Type B pancreatic cell (in vitro differentiated cells): ENCODE data around the gene PPY. TPM values are rescaled to one million over a fixed set of nuclear protein-coding genes. Genes with fewer than 3 reads are reported as not detected.
"Not testable (repeated sequence)": the region's sequence is repeated elsewhere in the genome, so short reads cannot be mapped to it uniquely, and the experiment has no call there.

ENCODE experiments used
- DNase-seq: peaks from one replicate; pipeline ENCODE4 v3.0.0; 2021; ENCODE audit warnings: mixed read lengths; ENCODE audit not compliant: unreplicated experiment; ENCODE audit errors: extremely low spot score
- H3K27ac Mint-ChIP-seq: 2 replicates; pipeline ENCODE4 v1.8.0; 2021; ENCODE audit warnings: mild to moderate bottlenecking, mixed read lengths
- H3K27me3 Mint-ChIP-seq: 2 replicates; pipeline ENCODE4 v1.8.0; 2021; ENCODE audit warnings: mixed read lengths
- H3K36me3 Mint-ChIP-seq: 2 replicates; pipeline ENCODE4 v1.8.0; 2021; ENCODE audit warnings: mixed read lengths
- H3K4me1 Mint-ChIP-seq: one replicate; pipeline ENCODE4 v1.8.0; 2021; ENCODE audit warnings: mixed read lengths; ENCODE audit not compliant: unreplicated experiment
- H3K4me3 Mint-ChIP-seq: 2 replicates; pipeline ENCODE4 v1.8.0; 2021; ENCODE audit warnings: mild to moderate bottlenecking, mixed read lengths
- H3K9me3 Mint-ChIP-seq: 2 replicates; pipeline ENCODE4 v1.8.0; 2021; ENCODE audit warnings: mixed read lengths
- total RNA-seq: library from RNA; stranded (reverse); gene quantifications from 2 replicates; pipeline ENCODE4 v1.2.1, GENCODE V29; 2021; ENCODE audit warnings: low replicate concordance
- TF ChIP-seq, protein P1 (sequence below): fragments of 200-600 bp; sonication (generic); conservative IDR thresholded peaks from 2 replicates; pipeline ENCODE4 v1.5.0; 2021; ENCODE audit warnings: antibody characterized with exemption, mild to moderate bottlenecking

PPY gene
- total RNA-seq, 1 donor from 2014 or later, result 65.9 TPM

DNA sequence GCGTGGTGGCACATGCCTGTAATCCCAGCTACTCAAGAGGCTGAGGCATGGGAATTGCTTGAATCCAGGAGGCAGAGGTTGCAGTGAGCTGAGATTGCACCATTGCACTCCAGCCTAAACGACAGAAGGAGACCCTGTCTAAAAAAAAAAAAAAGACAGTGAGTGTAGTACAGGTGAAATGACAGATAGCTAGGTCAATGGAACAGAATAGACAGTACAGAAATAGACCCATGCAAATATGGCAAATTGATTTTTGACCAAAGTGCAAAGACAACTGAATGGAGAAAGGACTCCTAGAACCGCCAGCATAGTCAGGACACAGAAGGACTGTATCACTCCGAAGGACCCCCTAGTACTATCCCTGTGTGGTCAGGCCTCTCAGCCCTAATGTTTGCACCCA, 28.1 kb upstream of the PPY start:
- no peak for DNase-seq
- TF ChIP-seq, protein P1, sequence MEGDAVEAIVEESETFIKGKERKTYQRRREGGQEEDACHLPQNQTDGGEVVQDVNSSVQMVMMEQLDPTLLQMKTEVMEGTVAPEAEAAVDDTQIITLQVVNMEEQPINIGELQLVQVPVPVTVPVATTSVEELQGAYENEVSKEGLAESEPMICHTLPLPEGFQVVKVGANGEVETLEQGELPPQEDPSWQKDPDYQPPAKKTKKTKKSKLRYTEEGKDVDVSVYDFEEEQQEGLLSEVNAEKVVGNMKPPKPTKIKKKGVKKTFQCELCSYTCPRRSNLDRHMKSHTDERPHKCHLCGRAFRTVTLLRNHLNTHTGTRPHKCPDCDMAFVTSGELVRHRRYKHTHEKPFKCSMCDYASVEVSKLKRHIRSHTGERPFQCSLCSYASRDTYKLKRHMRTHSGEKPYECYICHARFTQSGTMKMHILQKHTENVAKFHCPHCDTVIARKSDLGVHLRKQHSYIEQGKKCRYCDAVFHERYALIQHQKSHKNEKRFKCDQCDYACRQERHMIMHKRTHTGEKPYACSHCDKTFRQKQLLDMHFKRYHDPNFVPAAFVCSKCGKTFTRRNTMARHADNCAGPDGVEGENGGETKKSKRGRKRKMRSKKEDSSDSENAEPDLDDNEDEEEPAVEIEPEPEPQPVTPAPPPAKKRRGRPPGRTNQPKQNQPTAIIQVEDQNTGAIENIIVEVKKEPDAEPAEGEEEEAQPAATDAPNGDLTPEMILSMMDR, result no peak
- Mint-ChIP-seq H3K4me3 (no peak overlapping the region), H3K9me3 (no peaks in the 10 kb centered on the region), H3K36me3 (no peaks in the 10 kb centered on the region), H3K4me1 (no peaks in the 10 kb centered on the region), H3K27ac (no peak overlapping the region), H3K27me3 (peaks cover 40% of the 10 kb centered on the region)

DNA sequence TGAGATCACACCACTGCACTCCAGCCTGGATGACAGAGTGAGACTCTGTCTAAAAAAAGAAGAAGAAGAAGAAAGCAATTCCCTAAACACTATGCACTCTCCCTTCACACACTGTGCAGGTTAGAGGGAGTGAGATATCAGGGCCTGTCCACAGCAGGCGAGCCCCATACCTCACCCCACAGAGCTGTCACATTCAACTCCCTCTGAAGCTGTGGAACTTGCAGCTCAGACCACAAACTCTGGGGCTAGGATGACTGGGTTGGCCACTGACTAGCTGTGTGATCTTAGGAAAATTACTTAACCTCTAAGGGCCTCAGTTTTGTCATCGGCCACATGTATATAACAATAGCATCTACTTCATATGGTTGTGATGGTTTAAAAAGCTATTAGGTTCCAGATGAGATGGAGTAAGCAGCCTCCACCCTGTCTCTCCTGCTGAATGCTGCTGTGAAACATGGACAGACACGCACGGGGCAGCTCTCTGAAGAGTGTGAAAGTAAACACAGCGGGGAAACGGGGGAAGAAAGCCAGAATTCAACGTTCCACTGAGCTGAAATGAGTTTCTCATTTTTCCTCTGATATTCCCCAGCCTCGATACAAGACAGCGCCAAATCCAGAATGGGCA, 25.1 kb upstream of the PPY start:
- no peaks in the 10 kb centered on the region for H3K4me1 Mint-ChIP-seq
- H3K27ac Mint-ChIP-seq, result no peak overlapping the region
- H3K4me3 Mint-ChIP-seq, result no peak overlapping the region
- TF ChIP-seq, protein P1, result no peak
- H3K36me3 Mint-ChIP-seq, result no peaks in the 10 kb centered on the region
- peaks cover 45% of the 10 kb centered on the region for H3K27me3 Mint-ChIP-seq
- H3K9me3 Mint-ChIP-seq, result no peaks in the 10 kb centered on the region
- DNase-seq, result no peak

DNA sequence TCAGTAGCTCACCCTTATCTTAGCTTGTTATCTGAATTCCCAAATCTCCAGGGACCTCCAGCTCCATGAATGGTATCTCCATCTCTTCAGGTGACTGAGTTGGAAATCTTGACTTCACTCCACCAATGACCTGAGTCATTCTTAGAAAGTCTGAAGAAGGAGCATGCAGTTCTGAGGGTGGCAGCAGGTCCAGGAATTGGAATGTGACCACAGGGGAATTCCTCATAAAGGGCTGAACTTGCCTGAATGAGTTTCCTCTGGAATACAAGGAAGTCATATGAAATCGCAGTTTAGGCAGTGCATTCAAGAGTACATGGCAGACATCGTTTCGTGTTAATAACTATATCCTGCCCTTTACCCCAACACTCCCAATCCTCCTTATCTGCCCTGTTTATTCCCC, 24.0 kb upstream of the PPY start:
- Mint-ChIP-seq H3K27ac (no peak overlapping the region), H3K36me3 (no peaks in the 10 kb centered on the region), H3K4me3 (no peak overlapping the region), H3K4me1 (no peaks in the 10 kb centered on the region), H3K27me3 (peaks cover 49% of the 10 kb centered on the region), H3K9me3 (no peaks in the 10 kb centered on the region)
- DNase-seq, result no peak
- TF ChIP-seq, protein P1, result no peak

DNA sequence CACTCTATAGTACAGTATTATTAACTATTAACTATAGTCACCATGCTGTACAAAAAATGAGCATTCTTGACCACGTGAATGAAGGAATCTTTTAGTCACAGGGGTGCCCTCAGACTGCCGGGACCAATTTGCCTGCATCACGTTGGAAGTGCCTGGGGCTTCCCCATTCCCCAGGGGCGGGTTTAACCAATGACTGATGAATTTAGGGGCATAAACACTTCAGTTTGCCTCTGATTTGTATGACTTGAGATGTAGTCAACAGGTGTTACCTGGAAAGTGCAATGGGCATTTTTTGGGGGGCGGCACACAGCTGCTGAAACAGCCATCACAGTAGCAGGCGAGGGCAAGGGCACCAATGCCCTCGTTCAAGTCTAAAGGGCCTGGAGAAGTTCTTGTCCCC, 20.2 kb upstream of the PPY start:
- Mint-ChIP-seq H3K27ac (no peak overlapping the region), H3K36me3 (no peaks in the 10 kb centered on the region), H3K9me3 (no peaks in the 10 kb centered on the region), H3K4me1 (no peaks in the 10 kb centered on the region), H3K4me3 (no peak overlapping the region), H3K27me3 (peaks cover 35% of the 10 kb centered on the region)
- no peak for DNase-seq
- TF ChIP-seq, protein P1, result no peak

DNA sequence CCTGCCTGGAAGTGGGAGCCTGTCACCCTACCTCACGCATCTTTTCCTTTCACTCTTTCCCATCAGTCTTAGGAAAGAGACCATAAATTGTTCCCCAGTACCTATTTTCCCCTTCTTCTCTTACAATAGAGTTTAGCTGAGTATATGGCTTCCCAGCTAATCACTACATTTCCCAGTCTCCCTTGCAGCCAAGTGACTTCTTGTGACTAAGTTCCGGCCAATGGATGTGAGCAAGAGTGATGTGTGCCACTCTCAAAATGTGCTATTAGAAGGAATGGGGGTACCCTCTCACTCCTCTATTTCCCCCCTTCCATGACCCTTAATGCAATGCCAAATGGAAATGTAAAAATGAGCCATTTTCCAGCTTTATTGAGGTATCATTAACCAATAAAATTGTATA, 19.7 kb upstream of the PPY start:
- Mint-ChIP-seq H3K4me3 (no peak overlapping the region), H3K27ac (no peak overlapping the region), H3K27me3 (peaks cover 32% of the 10 kb centered on the region), H3K36me3 (no peaks in the 10 kb centered on the region), H3K4me1 (no peaks in the 10 kb centered on the region), H3K9me3 (no peaks in the 10 kb centered on the region)
- no peak for DNase-seq
- TF ChIP-seq, protein P1, result no peak

DNA sequence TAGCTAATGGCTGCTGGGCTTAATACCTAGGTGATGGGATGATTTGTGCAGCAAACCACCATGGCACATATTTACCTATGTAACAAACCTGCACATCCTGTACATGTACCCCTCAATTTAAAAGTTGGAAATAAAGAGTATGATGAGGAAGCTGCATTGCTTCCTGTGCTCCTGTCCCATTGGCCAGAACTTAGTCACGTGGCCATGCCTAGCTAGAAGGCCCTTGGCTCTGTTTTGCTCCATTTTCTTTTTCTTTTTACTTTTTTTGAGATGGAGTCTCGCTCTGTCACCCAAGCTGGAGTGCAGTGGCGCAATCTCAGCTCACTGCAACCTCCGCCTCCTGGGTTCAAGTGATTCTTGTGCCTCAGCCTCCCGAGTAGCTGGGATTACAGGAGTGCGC, 19.0 kb upstream of the PPY start:
- H3K27ac Mint-ChIP-seq, H3K4me1 Mint-ChIP-seq, H3K36me3 Mint-ChIP-seq, DNase-seq, H3K9me3 Mint-ChIP-seq, H3K4me3 Mint-ChIP-seq: not testable (repeated sequence)
- H3K27me3 Mint-ChIP-seq, result peaks cover 37% of the 10 kb centered on the region
